ENCODE measurements around the gene TXNRD1.

TXNRD1 gene

DNA sequence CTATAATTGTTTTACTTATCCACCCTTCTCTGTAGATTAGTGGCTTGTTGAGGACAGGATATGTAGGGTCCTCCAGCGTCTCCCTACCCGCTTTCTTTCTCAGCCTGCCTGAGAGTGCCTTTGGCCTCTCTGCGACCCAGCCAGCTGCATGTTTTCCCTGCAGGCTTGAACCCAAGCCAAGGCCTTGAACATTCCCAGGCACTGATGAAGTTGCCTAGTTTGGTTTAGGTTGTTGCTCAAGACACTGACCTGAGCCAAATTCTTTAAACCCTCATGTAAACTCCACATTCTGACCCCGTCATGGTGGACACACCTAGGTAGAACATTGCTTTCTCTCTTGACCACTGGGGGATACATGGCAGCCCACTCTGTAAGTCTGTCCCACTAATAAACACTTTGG, 33.4 kb upstream of the TXNRD1 start:
- TF ChIP-seq ZFX (IDR thresholded peaks at IDR 0.05; ENCODE audit: borderline replicate concordance), result no peak
- TF ChIP-seq, protein P1, sequence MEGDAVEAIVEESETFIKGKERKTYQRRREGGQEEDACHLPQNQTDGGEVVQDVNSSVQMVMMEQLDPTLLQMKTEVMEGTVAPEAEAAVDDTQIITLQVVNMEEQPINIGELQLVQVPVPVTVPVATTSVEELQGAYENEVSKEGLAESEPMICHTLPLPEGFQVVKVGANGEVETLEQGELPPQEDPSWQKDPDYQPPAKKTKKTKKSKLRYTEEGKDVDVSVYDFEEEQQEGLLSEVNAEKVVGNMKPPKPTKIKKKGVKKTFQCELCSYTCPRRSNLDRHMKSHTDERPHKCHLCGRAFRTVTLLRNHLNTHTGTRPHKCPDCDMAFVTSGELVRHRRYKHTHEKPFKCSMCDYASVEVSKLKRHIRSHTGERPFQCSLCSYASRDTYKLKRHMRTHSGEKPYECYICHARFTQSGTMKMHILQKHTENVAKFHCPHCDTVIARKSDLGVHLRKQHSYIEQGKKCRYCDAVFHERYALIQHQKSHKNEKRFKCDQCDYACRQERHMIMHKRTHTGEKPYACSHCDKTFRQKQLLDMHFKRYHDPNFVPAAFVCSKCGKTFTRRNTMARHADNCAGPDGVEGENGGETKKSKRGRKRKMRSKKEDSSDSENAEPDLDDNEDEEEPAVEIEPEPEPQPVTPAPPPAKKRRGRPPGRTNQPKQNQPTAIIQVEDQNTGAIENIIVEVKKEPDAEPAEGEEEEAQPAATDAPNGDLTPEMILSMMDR (IDR thresholded peaks at IDR 0.05), result no peak
- H3K27ac ChIP-seq, result no peak overlapping the region

DNA sequence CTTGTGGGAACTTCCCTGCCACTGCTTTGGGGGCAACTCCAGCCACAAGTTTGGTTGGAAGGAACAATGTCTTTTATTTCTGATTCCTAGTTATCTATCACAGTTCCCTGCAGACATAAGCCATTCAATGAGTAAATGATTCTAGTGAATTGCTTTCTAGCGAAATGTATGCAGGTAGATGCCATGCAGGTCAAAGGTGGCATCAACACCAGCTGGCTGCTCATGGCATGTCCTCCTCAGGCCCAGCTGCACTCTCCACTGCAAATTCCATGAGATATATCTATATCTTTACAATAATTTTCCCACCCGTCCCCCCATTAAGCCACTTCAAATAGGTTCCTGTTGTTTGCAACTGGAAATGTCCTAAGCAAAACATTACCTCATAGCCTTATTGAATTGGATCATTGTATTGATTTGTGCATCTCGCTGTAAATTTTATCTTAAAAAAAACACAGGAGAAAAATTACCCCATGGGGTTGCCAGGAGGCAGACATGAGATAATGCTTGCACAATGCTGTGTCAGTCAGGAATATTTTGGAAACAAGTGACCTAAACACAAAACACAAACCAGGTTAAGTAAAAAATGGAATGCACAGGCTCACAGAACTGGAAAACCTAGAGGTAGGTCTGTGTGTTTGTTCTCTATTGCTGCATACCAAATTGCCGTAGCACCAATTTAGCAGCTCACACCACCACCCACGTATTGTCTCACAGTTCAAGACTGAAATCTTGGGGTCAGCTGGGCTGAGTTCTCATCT, 32.8 kb upstream of the TXNRD1 start:
- no peak for TF ChIP-seq ZFX (IDR thresholded peaks at IDR 0.05; ENCODE audit: borderline replicate concordance)
- TF ChIP-seq, protein P1 (IDR thresholded peaks at IDR 0.05), result no peak
- H3K27ac ChIP-seq, result no peak overlapping the region

DNA sequence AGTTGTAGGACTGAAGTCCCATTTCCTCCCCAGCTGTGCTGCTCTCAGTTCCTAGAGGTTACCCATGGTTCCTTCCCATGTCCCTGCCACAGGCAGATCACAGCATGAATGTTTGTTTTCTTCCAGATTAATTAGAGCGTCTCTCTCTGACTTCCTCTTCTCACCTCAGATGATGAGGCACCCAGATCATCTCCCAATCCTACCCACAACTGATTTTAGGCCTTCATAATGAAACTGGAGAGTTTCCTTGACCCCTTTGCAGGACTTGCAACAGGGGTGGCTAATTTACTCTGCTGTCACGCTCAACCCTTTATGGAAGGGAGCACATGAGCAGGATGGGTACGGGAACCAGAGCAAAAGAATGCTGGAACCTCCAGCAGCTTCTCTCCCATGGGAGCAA, 32.1 kb upstream of the TXNRD1 start:
- TF ChIP-seq, protein P1 (IDR thresholded peaks at IDR 0.05), result no peak
- no peak for TF ChIP-seq ZFX (IDR thresholded peaks at IDR 0.05; ENCODE audit: borderline replicate concordance)
- H3K27ac ChIP-seq, result no peak overlapping the region

DNA sequence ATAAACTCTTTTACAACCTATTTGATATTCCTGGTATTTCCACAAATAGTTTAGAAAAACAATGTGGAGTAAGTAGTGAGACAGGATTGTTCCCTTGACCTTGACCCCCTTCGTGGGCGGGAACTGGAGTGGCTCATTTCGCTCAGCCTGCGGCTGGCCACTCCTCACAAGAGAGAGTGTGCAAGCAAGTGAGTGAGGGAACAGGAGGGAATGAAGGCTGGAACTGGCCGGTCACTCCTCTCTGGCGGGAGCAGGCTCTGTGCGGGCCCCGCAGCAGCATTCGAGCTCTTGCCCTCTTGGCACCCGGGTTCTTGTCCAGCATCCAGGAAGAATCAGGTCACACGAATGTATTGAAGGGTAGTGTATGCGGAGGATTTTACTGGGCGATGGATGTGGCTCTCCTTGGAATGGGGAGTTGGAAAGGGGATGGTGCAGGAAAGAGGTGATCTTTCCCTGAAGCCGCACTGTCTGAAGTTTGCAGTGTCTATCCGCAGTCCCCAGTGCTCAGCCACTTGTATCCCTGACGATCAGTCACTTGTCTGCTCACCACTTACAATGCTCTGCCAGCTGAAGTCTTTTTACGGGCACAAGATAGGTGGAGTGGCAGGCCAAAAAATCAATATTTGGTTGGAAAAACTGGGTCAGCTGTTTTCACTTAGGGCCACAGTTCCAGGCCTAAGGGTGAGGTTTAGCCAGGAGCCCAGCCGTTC, 28.0 kb upstream of the TXNRD1 start:
- no peak for TF ChIP-seq ZFX (IDR thresholded peaks at IDR 0.05; ENCODE audit: borderline replicate concordance)
- TF ChIP-seq, protein P1 (IDR thresholded peaks at IDR 0.05), result no peak
- H3K27ac ChIP-seq, result no peak overlapping the region

DNA sequence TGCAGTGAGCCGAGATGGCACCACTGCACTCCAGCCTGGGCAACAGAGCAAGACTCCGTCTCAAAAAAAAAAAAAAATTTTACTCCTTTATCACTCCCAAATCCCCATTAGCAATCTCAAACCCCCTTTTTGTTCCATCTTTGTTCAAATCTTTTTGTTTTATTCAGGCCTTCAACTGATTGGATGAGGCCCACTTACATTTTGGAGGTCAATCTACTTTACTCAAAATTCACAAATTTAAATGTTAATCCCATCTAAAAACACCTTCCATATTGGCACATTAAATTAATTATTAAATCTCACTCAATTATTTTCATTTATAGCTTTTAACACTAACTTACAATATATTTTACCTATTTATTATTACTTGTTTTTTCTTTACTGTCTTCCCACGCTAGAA, 27.0 kb upstream of the TXNRD1 start:
- TF ChIP-seq ZFX (IDR thresholded peaks at IDR 0.05; ENCODE audit: borderline replicate concordance), result no peak
- TF ChIP-seq, protein P1 (IDR thresholded peaks at IDR 0.05), result no peak
- no peak overlapping the region for H3K27ac ChIP-seq

DNA sequence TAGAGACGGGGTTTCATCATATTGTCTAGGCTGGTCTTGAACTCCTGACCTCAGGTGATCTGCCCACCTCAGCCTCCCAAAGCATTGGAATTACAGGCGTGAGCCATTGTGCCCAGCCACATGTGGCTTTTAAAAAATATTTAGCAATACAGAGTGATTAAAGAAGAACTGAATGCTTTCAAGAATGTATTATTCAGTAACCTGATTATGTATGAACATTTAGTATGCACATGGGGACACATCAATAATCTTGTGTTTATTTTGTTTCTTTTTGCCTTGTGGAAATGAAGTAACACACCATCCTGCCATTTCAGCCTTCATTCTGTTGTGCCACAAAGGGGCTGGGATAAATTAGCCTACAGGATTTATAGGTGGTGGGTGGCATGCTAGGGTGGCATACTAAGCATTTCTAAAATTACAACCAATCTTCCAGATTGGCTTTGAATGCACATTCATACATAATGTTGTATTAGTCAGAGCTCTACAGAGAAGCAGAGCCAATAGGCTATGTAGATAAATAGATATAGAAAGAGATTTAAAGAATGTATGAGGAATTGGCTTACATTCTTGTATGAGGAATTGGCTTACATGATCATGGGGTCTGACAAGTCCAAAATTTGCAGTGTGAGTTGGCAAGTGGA, 25.5 kb upstream of the TXNRD1 start:
- H3K27ac ChIP-seq, result no peak overlapping the region
- TF ChIP-seq, protein P1 (IDR thresholded peaks at IDR 0.05), result no peak
- TF ChIP-seq ZFX (IDR thresholded peaks at IDR 0.05; ENCODE audit: borderline replicate concordance), result no peak
